NT2/D1 (cell line): Measurements from ENCODE around the gene TBXAS1.

Experiments
- YY1 ChIP-seq: IDR thresholded peaks from 2 replicates; pipeline ENCODE4 v1.6.1; 2011; ENCODE audit not compliant: insufficient read length, insufficient read depth
- ZNF274 ChIP-seq: IDR thresholded peaks from 2 replicates; pipeline ENCODE4 v1.6.1; 2011; ENCODE audit warnings: mild to moderate bottlenecking, low read depth, low read length

DNA sequence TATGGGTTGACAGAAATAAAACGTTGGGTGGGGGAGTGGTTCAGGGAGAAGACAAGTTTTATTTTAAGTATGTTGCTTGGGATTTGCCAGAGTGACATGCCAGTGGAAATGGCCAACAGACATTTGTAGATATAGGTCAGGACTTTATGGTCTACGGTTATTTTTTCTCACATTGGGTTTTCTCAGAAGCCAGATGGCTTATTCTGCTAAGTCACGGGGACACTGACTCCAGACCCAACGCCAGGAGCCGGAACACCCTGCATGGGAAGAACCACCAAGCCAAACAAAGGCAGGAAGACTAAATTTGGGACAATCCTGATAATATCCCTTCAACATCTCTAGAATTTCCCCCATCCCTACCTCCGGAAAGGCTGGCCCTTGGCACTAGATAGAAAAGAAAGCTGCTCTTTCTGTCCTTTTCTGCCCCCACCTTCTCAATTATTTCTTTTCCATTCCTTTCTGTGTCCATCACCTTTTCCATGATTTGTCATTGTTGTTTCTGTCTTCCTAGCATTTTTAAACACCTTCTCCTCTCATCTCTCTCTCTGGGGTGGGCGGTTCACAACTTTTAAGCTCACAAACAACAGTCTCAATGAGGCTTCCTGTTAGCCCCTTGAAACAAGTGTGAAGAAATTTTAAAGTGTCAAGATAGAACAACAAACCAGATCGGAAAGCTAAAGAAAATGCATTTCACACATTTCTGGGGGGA is 44.7 kb downstream of the TBXAS1 start:
- TF ChIP-seq YY1 = no peak
- TF ChIP-seq ZNF274 = no peak
